SK-N-SH (cell line): Measurements from ENCODE around the gene WASF2. TPM values are rescaled to one million over a fixed set of nuclear protein-coding genes. Genes with fewer than 3 reads are reported as not detected.

Experiments used
- CTCF ChIA-PET: fragments of 300-600, 350-600 bp; formaldehyde crosslinking; extraction: SDS; loops from one replicate; lab custom pipeline; 2021; lab: Yijun Ruan, JAX
- POLR2A ChIA-PET: fragments of 350-600 bp; sonication (Branson Sonifier 250); formaldehyde crosslinking; extraction: SDS; loops from one replicate; lab custom pipeline; 2020; ENCODE audit warnings: antibody characterized with exemption, inconsistent platforms; lab: Yijun Ruan, JAX
- DNase-seq: peaks from one replicate; pipeline ENCODE4 v3.0.0; 2012
- H2AFZ ChIP-seq: fragments of 200-600 bp; sonication (generic); 2 replicates; pipeline ENCODE4 v1.8.1; 2016; ENCODE audit warnings: antibody characterized with exemption, mild to moderate bottlenecking, low read depth
- H3F3A ChIP-seq: fragments of 200-600 bp; sonication (generic); replicated peaks from 2 replicates; pipeline ENCODE3; 2016; ENCODE audit warnings: antibody characterized with exemption, mild to moderate bottlenecking; ENCODE audit not compliant: insufficient read depth
- H3K27ac ChIP-seq, 2 experiments: fragments of 200-500 bp in 1 of 2; fragments of 200-600 bp in 1 of 2; sonication (Bioruptor generic) in 1 of 2; sonication (generic), shearing (Covaris generic) in 1 of 2; 2 replicates each; pipeline versions ENCODE4 v1.5.1 to v1.6.1; 2014 to 2016; ENCODE audit warnings: low read depth in 2 of 2, inconsistent platforms in 1 of 2, low read length in 1 of 2, mild to moderate bottlenecking in 1 of 2, mixed read lengths in 1 of 2
- H3K27me3 ChIP-seq: fragments of 200-600 bp; sonication (generic), shearing (Covaris generic); 2 replicates; pipeline ENCODE4 v1.6.1; 2016; ENCODE audit warnings: mixed run types; ENCODE audit not compliant: insufficient read depth
- H3K36me3 ChIP-seq, 2 experiments: fragments of 200-500 bp in 1 of 2; fragments of 200-600 bp in 1 of 2; sonication (Bioruptor generic) in 1 of 2; sonication (generic) in 1 of 2; replicated peaks in 1 of 2; 2 replicates each; pipeline versions ENCODE3 to v1.5.1; 2014 to 2016; ENCODE audit warnings: low read length in 1 of 2, mild to moderate bottlenecking in 1 of 2; ENCODE audit not compliant: insufficient read depth in 2 of 2, control insufficient read depth in 1 of 2
- H3K4me1 ChIP-seq, 2 experiments: fragments of 200-500 bp in 1 of 2; fragments of 200-600 bp in 1 of 2; sonication (Bioruptor generic) in 1 of 2; sonication (generic), shearing (Covaris generic) in 1 of 2; 2 replicates each; pipeline versions ENCODE4 v1.5.1 to v1.6.1; 2014 to 2016; ENCODE audit warnings: low read depth in 1 of 2, low read length in 1 of 2, mixed run types in 1 of 2; ENCODE audit not compliant: insufficient read depth in 2 of 2, control insufficient read depth in 1 of 2
- H3K4me2 ChIP-seq: fragments of 200-600 bp; sonication (generic), shearing (Covaris generic); 2 replicates; pipeline ENCODE4 v1.6.1; 2017; ENCODE audit warnings: mixed run types
- H3K4me3 ChIP-seq, 2 experiments: fragments of 200-500 bp in 1 of 2; fragments of 200-600 bp in 1 of 2; sonication (Bioruptor generic) in 1 of 2; sonication (generic), shearing (Covaris generic) in 1 of 2; 2 replicates each; pipeline versions ENCODE4 v1.5.1 to v1.8.1; 2014 to 2016; ENCODE audit warnings: low read depth in 2 of 2, inconsistent platforms in 1 of 2, low read length in 1 of 2, mild to moderate bottlenecking in 1 of 2, mixed read lengths in 1 of 2, moderate library complexity in 1 of 2
- H3K79me2 ChIP-seq: fragments of 200-600 bp; sonication (generic); 2 replicates; pipeline ENCODE4 v1.8.1; 2017; ENCODE audit warnings: mild to moderate bottlenecking; ENCODE audit not compliant: insufficient read depth
- H3K9ac ChIP-seq: fragments of 200-600 bp; sonication (generic); 2 replicates; pipeline ENCODE4 v1.6.1; 2017; ENCODE audit warnings: mixed run types
- H3K9me2 ChIP-seq: fragments of 200-600 bp; sonication (generic); 2 replicates; pipeline ENCODE4 v1.6.1; 2017; ENCODE audit warnings: mixed run types
- H3K9me3 ChIP-seq: fragments of 200-600 bp; sonication (generic); 2 replicates; pipeline ENCODE4 v1.6.1; 2017; ENCODE audit warnings: mixed run types, mild to moderate bottlenecking, moderate library complexity
- H4K20me1 ChIP-seq: fragments of 200-600 bp; sonication (generic); 2 replicates; pipeline ENCODE4 v1.6.1; 2017; ENCODE audit warnings: mild to moderate bottlenecking, mixed run types; ENCODE audit not compliant: insufficient read depth
- CHD2 ChIP-seq: fragments of 150-350 bp; IDR thresholded peaks from 2 replicates; pipeline ENCODE4 v1.6.1; 2018; ENCODE audit warnings: low read length; ENCODE audit not compliant: partially characterized antibody
- CTCF ChIP-seq: fragments of 200-600 bp; sonication (generic); IDR thresholded peaks from 2 replicates; pipeline ENCODE4 v1.6.1; 2017; ENCODE audit warnings: antibody characterized with exemption, mild to moderate bottlenecking, moderate library complexity
- ELF1 ChIP-seq: IDR thresholded peaks from 2 replicates; pipeline ENCODE4 v1.4.0; 2012
- JUND ChIP-seq: IDR thresholded peaks from 2 replicates; pipeline ENCODE4 v1.4.0; 2012
- MEF2A ChIP-seq: IDR thresholded peaks from 2 replicates; pipeline ENCODE4 v1.4.0; 2012; ENCODE audit warnings: low read depth, borderline replicate concordance
- NFIC ChIP-seq: IDR thresholded peaks from 2 replicates; pipeline ENCODE4 v1.4.0; 2012; ENCODE audit warnings: borderline replicate concordance
- NRF1 ChIP-seq: IDR thresholded peaks from 2 replicates; pipeline ENCODE4 v1.6.1; 2012; ENCODE audit warnings: low read depth, mild to moderate bottlenecking, low read length
- RAD21 ChIP-seq: IDR thresholded peaks from 2 replicates; pipeline ENCODE4 v1.6.1; 2012; ENCODE audit warnings: mild to moderate bottlenecking, low read length
- RCOR1 ChIP-seq: fragments of 150-350 bp; IDR thresholded peaks from 2 replicates; pipeline ENCODE4 v1.6.1; 2017; ENCODE audit warnings: antibody characterized with exemption, low read length
- RXRA ChIP-seq: IDR thresholded peaks from 2 replicates; pipeline ENCODE4 v1.4.0; 2012; ENCODE audit warnings: low read depth, mild to moderate bottlenecking, borderline replicate concordance
- TAF1 ChIP-seq: IDR thresholded peaks from 2 replicates; pipeline ENCODE4 v1.6.1; 2012; ENCODE audit warnings: low read depth, mild to moderate bottlenecking, low read length, moderate library complexity, borderline replicate concordance
- TEAD4 ChIP-seq: IDR thresholded peaks from 2 replicates; pipeline ENCODE4 v1.4.0; 2012; ENCODE audit warnings: mild to moderate bottlenecking, borderline replicate concordance; ENCODE audit not compliant: insufficient read depth
- YY1 ChIP-seq: IDR thresholded peaks from 2 replicates; pipeline ENCODE4 v1.4.0; 2012; ENCODE audit warnings: low read depth, mild to moderate bottlenecking
- WGBS: methylation state at CpG from one replicate; pipeline ENCODE4 v1.1.6; 2017; ENCODE audit warnings: low lambda C conversion rate; 5-methylcytosine and 5-hydroxymethylcytosine counted together
- polyA plus RNA-seq, 3 experiments: library from polyadenylated mRNA; depleted of rRNA; stranded (reverse); fragments of >200 nt; gene quantifications; 2 replicates each; pipeline ENCODE4 v1.2.3, GENCODE V29; 2012
- TF ChIP-seq, protein P1 (sequence below): IDR thresholded peaks from 2 replicates; pipeline ENCODE4 v1.4.0; 2012; ENCODE audit warnings: low read depth
- TF ChIP-seq, protein P2 (sequence below): fragments of 150-350 bp; IDR thresholded peaks from 2 replicates; pipeline ENCODE4 v1.6.1; 2016; ENCODE audit warnings: mild to moderate bottlenecking, low read depth, low read length
- TF ChIP-seq, protein P3 (sequence below): IDR thresholded peaks from 2 replicates; pipeline ENCODE4 v1.4.0; 2012; ENCODE audit warnings: low read depth, borderline replicate concordance
- TF ChIP-seq, protein P4 (sequence below): IDR thresholded peaks from 2 replicates; pipeline ENCODE4; 2012

The WASF2 gene
- polyA plus RNA-seq, 1 of the 3 experiments (the other 2 are of a cell fraction): 27.1 TPM

DNA sequence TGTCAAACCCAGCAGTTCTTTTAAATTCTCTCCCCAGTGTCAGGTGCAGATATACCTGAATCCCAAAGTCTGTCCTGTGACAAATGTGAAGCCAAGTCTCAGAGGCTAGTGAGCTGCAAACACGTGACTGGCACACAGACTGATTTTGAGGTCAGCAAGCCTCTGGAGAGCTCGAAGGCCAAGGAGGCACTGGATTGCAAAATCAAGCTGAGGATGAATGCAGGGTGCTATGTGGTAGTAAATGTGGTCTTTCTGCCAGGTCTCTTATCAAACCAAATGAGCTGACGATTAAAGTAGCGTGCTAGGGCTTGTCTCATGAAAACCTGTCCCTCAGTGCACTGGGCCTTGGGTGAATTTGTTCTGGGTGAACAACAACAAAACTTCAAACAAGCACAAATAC, 77.0 kb downstream of the WASF2 start:
- H3K79me2 ChIP-seq: peaks cover 5% of the 10 kb centered on the region
- H4K20me1 ChIP-seq: no peaks in the 10 kb centered on the region
- no peak overlapping the region for H2AFZ ChIP-seq
- no peak overlapping the region for H3K4me3 ChIP-seq
- H3F3A ChIP-seq: peaks cover 1% of the 10 kb centered on the region
- peaks cover 74 to 78% of the 10 kb centered on the region in 2 experiments for H3K36me3 ChIP-seq
- CTCF ChIA-PET: interaction anchor here (1.3 to 16.9 kb wide), 7 partner anchors 10 to 194 kb away, joined by 3 to 111 read pairs (median 7); partner anchors contain the start of gene AHDC1
- TF ChIP-seq CHD2 (no peak), RXRA (no peak), RAD21 (no peak), TAF1 (no peak), TEAD4 (no peak), CTCF (no peak), RCOR1 (no peak), YY1 (no peak), JUND (no peak), NRF1 (no peak), NFIC (no peak), ELF1 (no peak), MEF2A (no peak)
- TF ChIP-seq, protein P1, sequence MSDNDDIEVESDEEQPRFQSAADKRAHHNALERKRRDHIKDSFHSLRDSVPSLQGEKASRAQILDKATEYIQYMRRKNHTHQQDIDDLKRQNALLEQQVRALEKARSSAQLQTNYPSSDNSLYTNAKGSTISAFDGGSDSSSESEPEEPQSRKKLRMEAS: no peak
- TF ChIP-seq, protein P2, sequence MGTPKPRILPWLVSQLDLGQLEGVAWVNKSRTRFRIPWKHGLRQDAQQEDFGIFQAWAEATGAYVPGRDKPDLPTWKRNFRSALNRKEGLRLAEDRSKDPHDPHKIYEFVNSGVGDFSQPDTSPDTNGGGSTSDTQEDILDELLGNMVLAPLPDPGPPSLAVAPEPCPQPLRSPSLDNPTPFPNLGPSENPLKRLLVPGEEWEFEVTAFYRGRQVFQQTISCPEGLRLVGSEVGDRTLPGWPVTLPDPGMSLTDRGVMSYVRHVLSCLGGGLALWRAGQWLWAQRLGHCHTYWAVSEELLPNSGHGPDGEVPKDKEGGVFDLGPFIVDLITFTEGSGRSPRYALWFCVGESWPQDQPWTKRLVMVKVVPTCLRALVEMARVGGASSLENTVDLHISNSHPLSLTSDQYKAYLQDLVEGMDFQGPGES: no peak
- TF ChIP-seq, protein P3, sequence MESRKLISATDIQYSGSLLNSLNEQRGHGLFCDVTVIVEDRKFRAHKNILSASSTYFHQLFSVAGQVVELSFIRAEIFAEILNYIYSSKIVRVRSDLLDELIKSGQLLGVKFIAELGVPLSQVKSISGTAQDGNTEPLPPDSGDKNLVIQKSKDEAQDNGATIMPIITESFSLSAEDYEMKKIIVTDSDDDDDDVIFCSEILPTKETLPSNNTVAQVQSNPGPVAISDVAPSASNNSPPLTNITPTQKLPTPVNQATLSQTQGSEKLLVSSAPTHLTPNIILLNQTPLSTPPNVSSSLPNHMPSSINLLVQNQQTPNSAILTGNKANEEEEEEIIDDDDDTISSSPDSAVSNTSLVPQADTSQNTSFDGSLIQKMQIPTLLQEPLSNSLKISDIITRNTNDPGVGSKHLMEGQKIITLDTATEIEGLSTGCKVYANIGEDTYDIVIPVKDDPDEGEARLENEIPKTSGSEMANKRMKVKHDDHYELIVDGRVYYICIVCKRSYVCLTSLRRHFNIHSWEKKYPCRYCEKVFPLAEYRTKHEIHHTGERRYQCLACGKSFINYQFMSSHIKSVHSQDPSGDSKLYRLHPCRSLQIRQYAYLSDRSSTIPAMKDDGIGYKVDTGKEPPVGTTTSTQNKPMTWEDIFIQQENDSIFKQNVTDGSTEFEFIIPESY: no peak
- TF ChIP-seq, protein P4, sequence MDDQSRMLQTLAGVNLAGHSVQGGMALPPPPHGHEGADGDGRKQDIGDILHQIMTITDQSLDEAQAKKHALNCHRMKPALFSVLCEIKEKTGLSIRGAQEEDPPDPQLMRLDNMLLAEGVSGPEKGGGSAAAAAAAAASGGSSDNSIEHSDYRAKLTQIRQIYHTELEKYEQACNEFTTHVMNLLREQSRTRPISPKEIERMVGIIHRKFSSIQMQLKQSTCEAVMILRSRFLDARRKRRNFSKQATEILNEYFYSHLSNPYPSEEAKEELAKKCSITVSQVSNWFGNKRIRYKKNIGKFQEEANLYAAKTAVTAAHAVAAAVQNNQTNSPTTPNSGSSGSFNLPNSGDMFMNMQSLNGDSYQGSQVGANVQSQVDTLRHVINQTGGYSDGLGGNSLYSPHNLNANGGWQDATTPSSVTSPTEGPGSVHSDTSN: no peak
- no peak for DNase-seq
- H3K9me3 ChIP-seq: no peaks in the 10 kb centered on the region
- no peaks in the 10 kb centered on the region for H3K9me2 ChIP-seq
- no peak overlapping the region for H3K9ac ChIP-seq
- H3K4me2 ChIP-seq: no peak overlapping the region
- 96% methylated on average over 4 of the region's 4 CpGs for WGBS
- H3K4me1 ChIP-seq: 0 out of 4 replicates have a peak, but pooled peaks cover 0 to 2% of the 10 kb centered on the region in 2 experiments
- no peaks in the 10 kb centered on the region for H3K27me3 ChIP-seq
- no peak overlapping the region for H3K27ac ChIP-seq
- POLR2A ChIA-PET: no interaction called here
